HepG2 (cell line): ENCODE results near the gene SAMD4B. TPM values are rescaled to one million over a fixed set of nuclear protein-coding genes. Genes with fewer than 3 reads are reported as not detected.
A peak's percentile ranks its signal among the peaks of the same experiment; 100 is the strongest.

Source experiments
- ARHGAP35 ChIP-seq: sonication (generic); formaldehyde crosslinking; IDR thresholded peaks from 2 replicates; pipeline ENCODE4 v1.9.0; 2022; ENCODE audit warnings: mild to moderate bottlenecking, inconsistent platforms, moderate library complexity, missing genetic modification reagents, borderline replicate concordance
- ATF1 ChIP-seq: IDR thresholded peaks from 2 replicates; pipeline ENCODE4 v1.6.1; 2016; ENCODE audit warnings: mild to moderate bottlenecking, control low read depth
- ATF4 ChIP-seq, 2 experiments: fragments of 450-650 bp in 1 of 2; sonication (generic) in 1 of 2; formaldehyde crosslinking; IDR thresholded peaks; 2 replicates each; pipeline versions ENCODE4 v1.5.0 to v1.8.0; 2020 to 2022; ENCODE audit warnings: mild to moderate bottlenecking in 1 of 2, missing genetic modification reagents in 1 of 2
- BATF2 ChIP-seq: sonication (generic); formaldehyde crosslinking; IDR thresholded peaks from 2 replicates; pipeline ENCODE4 v1.8.0; 2022; ENCODE audit warnings: mild to moderate bottlenecking, missing genetic modification reagents, moderate library complexity
- BHLHE40 ChIP-seq: IDR thresholded peaks from 2 replicates; pipeline ENCODE4 v1.6.1; 2011; ENCODE audit warnings: low read length, improper control_type of control experiment
- CBX5 ChIP-seq: sonication (generic); formaldehyde crosslinking; IDR thresholded peaks from 2 replicates; pipeline ENCODE4 v1.4.0; 2020; ENCODE audit warnings: missing genetic modification reagents, borderline replicate concordance
- EED ChIP-seq: sonication (generic); formaldehyde crosslinking; IDR thresholded peaks from 2 replicates; pipeline ENCODE4 v1.5.0; 2020; ENCODE audit warnings: mild to moderate bottlenecking, missing genetic modification reagents
- FOXP1 ChIP-seq, 2 experiments: fragments of 450-650 bp in 1 of 2; IDR thresholded peaks; 2 replicates each; pipeline ENCODE4 v1.6.1; 2017 to 2018; ENCODE audit warnings: antibody characterized with exemption in 1 of 2
- GPN1 ChIP-seq: sonication (generic); formaldehyde crosslinking; IDR thresholded peaks from 2 replicates; pipeline ENCODE4 v1.5.1; 2020; ENCODE audit warnings: missing genetic modification reagents, borderline replicate concordance
- HDAC1 ChIP-seq: sonication (generic); formaldehyde crosslinking; IDR thresholded peaks from 2 replicates; pipeline ENCODE4 v1.5.1; 2020; ENCODE audit warnings: mild to moderate bottlenecking, missing genetic modification reagents
- IRF2 ChIP-seq: IDR thresholded peaks from 2 replicates; pipeline ENCODE4 v1.6.1; 2018; ENCODE audit warnings: missing genetic modification reagents, missing compliant biosample characterization
- NFKBIZ ChIP-seq: IDR thresholded peaks from 2 replicates; pipeline ENCODE4 v1.6.1; 2018; ENCODE audit warnings: missing genetic modification reagents, missing compliant biosample characterization
- NR2F1 ChIP-seq, 2 experiments: fragments of 450-650 bp in 1 of 2; formaldehyde crosslinking in 1 of 2; IDR thresholded peaks; 2 replicates each; pipeline versions ENCODE4 v1.5.0 to v1.6.1; 2016 to 2020; ENCODE audit warnings: mild to moderate bottlenecking in 1 of 2, missing compliant biosample characterization in 1 of 2, missing genetic modification reagents in 1 of 2, moderate library complexity in 1 of 2
- PAWR ChIP-seq: sonication (generic); formaldehyde crosslinking; IDR thresholded peaks from 2 replicates; pipeline ENCODE4 v1.4.0; 2020; ENCODE audit warnings: missing genetic modification reagents, mild to moderate bottlenecking, borderline replicate concordance
- SALL1 ChIP-seq: sonication (generic); formaldehyde crosslinking; IDR thresholded peaks from 2 replicates; pipeline ENCODE4 v1.8.0; 2022; ENCODE audit warnings: mild to moderate bottlenecking, missing genetic modification reagents
- SNAPC2 ChIP-seq: sonication (generic); formaldehyde crosslinking; IDR thresholded peaks from 2 replicates; pipeline ENCODE4 v1.8.1; 2022; ENCODE audit warnings: mild to moderate bottlenecking, missing genetic modification reagents
- THAP7 ChIP-seq: sonication (generic); formaldehyde crosslinking; IDR thresholded peaks from 2 replicates; pipeline ENCODE4 v1.8.1; 2023; ENCODE audit warnings: mild to moderate bottlenecking, missing genetic modification reagents
- XBP1 ChIP-seq: sonication (generic); formaldehyde crosslinking; IDR thresholded peaks from 2 replicates; pipeline ENCODE4 v1.5.0; 2020; ENCODE audit warnings: missing genetic modification reagents
- YEATS2 ChIP-seq: sonication (generic); formaldehyde crosslinking; IDR thresholded peaks from 2 replicates; pipeline ENCODE4 v1.4.0; 2020; ENCODE audit warnings: missing genetic modification reagents, borderline replicate concordance
- ZBTB10 ChIP-seq: sonication (generic); formaldehyde crosslinking; IDR thresholded peaks from 2 replicates; pipeline ENCODE4 v1.4.0; 2020; ENCODE audit warnings: missing genetic modification reagents, borderline replicate concordance
- ZBTB7B ChIP-seq: sonication (generic); formaldehyde crosslinking; IDR thresholded peaks from 2 replicates; pipeline ENCODE4 v1.4.0; 2020; ENCODE audit warnings: missing genetic modification reagents
- ZFP36 ChIP-seq: fragments of 150-350 bp; IDR thresholded peaks from 2 replicates; pipeline ENCODE4 v1.6.1; 2018; ENCODE audit warnings: borderline replicate concordance, low read length, low read depth; ENCODE audit not compliant: partially characterized antibody
- ZNF24 ChIP-seq: fragments of 450-650 bp; IDR thresholded peaks from 2 replicates; pipeline ENCODE4 v1.6.1; 2017; ENCODE audit warnings: antibody characterized with exemption, mild to moderate bottlenecking
- ZNF251 ChIP-seq: sonication (generic); formaldehyde crosslinking; IDR thresholded peaks from 2 replicates; pipeline ENCODE4 v1.9.0; 2021; ENCODE audit warnings: mild to moderate bottlenecking, missing genetic modification reagents
- ZNF589 ChIP-seq: sonication (generic); formaldehyde crosslinking; conservative IDR thresholded peaks from 2 replicates; pipeline ENCODE4 v1.8.0; 2022; ENCODE audit warnings: mild to moderate bottlenecking, moderate library complexity, missing genetic modification reagents
- ZSCAN31 ChIP-seq: sonication (generic); formaldehyde crosslinking; IDR thresholded peaks from 2 replicates; pipeline ENCODE4 v1.5.0; 2020; ENCODE audit warnings: low read depth, mild to moderate bottlenecking, missing genetic modification reagents
- polyA plus RNA-seq, 8 experiments: library from polyadenylated mRNA; depleted of rRNA in 3 of 8; stranded (reverse) in 7 of 8; unstranded in 1 of 8; fragments of >200 nt; fragmentation: Illumina TruSeq in 4 of 8; extraction: Trizol in 4 of 8; gene quantifications; 2 replicates each; pipeline versions ENCODE4 v1.2.1 to v1.2.3, GENCODE V29; 2011 to 2016; ENCODE audit warnings: low read depth in 4 of 8, missing spikeins in 1 of 8, mixed read lengths in 1 of 8; ENCODE audit not compliant: insufficient read depth in 1 of 8
- total RNA-seq, 5 experiments: library from RNA; depleted of rRNA; stranded (reverse); fragments of >200 nt; fragmentation: Illumina TruSeq; extraction: Trizol; gene quantifications; 2 replicates each; pipeline ENCODE4 v1.2.3, GENCODE V29; 2016; ENCODE audit warnings: low read depth in 1 of 5

SAMD4B gene
- total and polyA plus RNA-seq, 2 of the 13 experiments (the other 11 are each of a cell fraction or from before 2014, with no cell fraction given) = 26.0 to 31.8 TPM

GRCh38 chr19:39412867-39413271, 70.6 kb downstream of the SAMD4B start (continued):
- TF ChIP-seq ZBTB10 = peak; percentile 91; the same call in 1 of the 2 replicates
- TF ChIP-seq NFKBIZ = no peak
- 0 out of 2 replicates have a peak, but pooled peaks have one; percentile 28 for TF ChIP-seq ZSCAN31 (CRISPR knock-in tag)
- peak; percentile 61 for TF ChIP-seq ZBTB7B (CRISPR knock-in tag)
- no peak for TF ChIP-seq NR2F1 (CRISPR knock-in tag; IDR thresholded peaks at IDR 0.05)
- TF ChIP-seq ARHGAP35 = no peak
- TF ChIP-seq ZFP36 = no peak
- TF ChIP-seq BHLHE40 = no peak
- TF ChIP-seq ZNF251 (CRISPR knock-in tag) = no peak
- no peak for TF ChIP-seq YEATS2 (CRISPR knock-in tag)
- TF ChIP-seq EED = 0 out of 2 replicates have a peak, but pooled peaks have one; percentile 52
- TF ChIP-seq ZNF24 = no peak
- no peak for TF ChIP-seq BATF2
- TF ChIP-seq FOXP1 (IDR thresholded peaks at IDR 0.05) = no peak
- no peak for TF ChIP-seq FOXP1 (CRISPR knock-in tag; IDR thresholded peaks at IDR 0.05)
- TF ChIP-seq THAP7 = no peak
- TF ChIP-seq ATF4 (CRISPR knock-in tag; IDR thresholded peaks at IDR 0.05) = no peak
- TF ChIP-seq XBP1 = no peak
- no peak for TF ChIP-seq CBX5 (CRISPR knock-in tag)
- 0 out of 2 replicates have a peak, but pooled peaks have one; percentile 42 for TF ChIP-seq IRF2
- TF ChIP-seq PAWR (CRISPR knock-in tag) = no peak
- TF ChIP-seq SALL1 = no peak
- TF ChIP-seq GPN1 (CRISPR knock-in tag) = no peak
- no peak for TF ChIP-seq ATF1 (CRISPR knock-in tag)
- no peak for TF ChIP-seq HDAC1 (CRISPR knock-in tag)
- TF ChIP-seq ZNF589 (CRISPR knock-in tag) = no peak
- no peak for TF ChIP-seq SNAPC2
